HG03060 (cell line): ENCODE results near the gene VPS35.
A peak's percentile ranks its signal among the peaks of the same experiment; 100 is the strongest.
"Not testable (repeated sequence)": the region's sequence is repeated elsewhere in the genome, so short reads cannot be mapped to it uniquely, and the experiment has no call there.

Experiments
- ATAC-seq: cut with Tn5 transposase; IDR thresholded peaks from one replicate; pipeline ENCODE4 v1.9.1; 2021; ENCODE audit warnings: low read depth, moderate number of reproducible peaks; ENCODE audit not compliant: unreplicated experiment

The VPS35 gene

DNA sequence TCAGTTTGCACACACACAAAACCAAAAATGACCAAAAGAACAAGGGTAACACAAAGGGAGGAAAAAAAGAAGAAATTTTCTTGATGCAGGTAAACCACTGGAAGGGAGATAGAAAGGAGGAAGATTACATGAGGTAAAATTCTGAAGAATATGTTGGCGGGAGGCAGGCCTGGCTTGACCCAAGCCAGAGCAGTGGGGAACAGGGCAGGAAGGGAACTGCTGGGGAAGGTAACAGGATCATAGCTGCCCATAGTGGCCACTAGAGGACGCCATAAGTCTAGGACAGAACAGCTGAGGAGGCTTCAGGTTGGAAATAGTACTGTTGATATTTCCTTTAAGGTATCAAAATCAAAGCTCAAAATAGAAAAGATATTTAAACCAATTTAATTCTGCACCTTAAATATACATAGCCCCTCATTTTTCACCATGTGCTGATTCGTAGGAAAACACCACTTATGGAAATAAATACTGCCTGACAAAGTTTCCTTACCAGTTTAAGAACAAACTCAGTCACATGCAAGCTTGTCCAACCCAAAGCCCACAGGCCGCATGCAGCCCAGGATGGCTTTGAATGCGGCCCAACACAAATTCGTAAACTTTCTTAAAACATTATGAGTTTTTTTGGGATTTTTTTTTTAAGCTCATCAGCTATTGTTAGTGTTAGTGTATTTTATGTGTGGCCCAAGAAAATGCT lies 15.5 kb downstream of the VPS35 start:
- ATAC-seq, result no peak

DNA sequence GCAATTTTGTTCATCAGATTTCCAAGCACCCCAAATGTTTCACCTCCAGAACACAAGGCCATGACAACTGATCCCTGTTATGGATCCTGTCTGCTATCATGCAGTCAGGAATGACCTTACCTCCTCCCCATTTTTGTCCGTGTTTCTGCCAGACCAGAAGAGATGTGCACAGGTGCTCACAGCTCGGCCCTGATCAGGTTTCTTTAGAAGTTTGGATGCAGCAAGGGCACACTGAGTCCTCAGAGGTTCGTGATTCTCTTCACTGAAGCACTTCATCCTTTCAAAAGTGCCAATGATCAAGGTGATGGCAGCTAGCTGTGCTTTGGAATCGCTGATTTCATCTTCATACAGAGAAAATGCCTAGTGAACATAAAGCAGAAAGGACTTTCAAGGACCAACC lies 26.9 kb downstream of the VPS35 start:
- ATAC-seq, result no peak

DNA sequence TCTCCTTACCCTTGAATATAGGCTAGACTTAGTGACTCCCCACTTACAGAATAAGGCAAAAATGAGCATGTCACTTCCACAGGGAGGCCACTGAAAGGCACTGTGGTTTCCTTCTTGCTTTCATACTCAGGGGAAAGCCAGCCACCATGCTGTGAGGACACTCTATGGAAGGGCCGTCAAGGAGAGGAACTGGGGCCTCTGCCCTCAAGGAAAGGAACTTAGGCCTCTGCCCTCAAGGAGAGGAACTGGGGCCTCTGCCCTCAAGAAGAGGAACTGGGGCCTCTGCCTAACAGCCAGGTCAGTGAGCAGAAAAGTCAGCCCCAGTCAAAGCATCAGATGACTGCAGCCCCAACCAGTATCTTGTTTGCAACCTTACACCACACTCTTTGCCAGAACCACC lies 30.1 kb downstream of the VPS35 start:
- ATAC-seq, result peak; percentile 63

DNA sequence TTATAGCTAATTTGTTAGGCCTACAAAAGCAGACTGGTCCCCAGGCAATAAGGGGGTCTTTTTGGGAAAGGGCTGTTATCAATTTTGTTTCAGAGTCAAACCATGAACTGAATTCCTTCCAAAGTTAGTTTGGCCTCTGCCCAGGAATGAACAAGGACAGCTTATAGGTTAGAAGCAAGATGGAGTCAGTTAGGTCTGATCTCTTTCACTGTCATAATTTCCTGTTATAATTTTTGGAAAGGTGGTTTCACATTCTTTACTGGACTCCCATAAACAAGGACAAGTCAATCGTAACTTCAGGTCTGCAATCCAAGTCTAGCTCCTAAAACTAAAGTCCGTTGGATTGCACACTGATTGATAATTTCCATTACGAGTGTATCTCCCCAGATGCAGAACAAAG lies 37.7 kb downstream of the VPS35 start:
- no peak for ATAC-seq

DNA sequence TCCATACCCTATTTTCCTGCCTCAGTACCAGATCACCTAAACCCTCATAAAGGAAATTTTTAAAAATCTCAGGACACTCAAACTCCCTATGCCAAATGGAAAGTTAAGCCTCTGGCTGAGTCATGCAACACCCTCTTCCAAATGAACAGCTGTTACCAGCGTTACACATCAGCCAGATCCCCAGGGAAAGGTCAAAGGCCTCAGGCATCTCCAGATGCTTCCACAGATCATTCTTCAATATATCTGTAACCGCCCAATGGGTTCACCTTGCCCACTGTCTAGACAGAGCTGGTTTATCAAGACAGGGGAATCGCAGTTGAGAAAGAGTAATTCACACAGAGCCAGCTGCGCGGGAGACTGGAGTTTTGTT lies 38.7 kb downstream of the VPS35 start:
- ATAC-seq, result no peak

DNA sequence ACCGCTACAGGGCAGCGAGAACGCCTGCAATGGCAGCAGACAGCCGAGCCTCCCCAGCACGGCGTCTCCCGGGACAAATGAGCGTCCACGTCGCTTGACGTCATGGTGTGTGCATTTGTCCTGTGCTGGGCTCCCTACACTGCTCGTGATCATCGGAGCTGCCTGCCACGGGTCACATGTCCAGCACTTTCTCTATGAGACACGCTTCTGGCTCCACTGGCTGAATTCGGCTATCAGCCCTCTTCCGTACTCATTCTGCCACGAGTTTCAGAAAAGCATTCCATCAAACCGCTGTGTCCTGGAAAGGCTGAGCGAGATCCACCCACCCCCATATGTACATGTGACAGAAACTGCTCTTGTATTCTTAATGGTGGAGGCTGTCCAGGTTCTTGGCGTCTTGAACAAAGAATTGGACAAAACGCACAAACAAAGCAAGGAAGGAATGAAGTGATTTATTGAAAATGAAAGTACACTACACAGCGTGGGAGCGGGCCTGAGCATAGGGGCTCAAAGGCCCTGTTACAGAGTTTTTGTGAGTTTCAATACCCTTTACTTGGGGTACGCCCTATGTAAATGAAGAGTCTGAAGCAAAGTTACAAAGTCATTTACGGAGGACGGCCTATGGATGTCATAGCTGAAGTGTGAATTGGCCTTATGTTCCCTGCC lies 39.3 kb downstream of the VPS35 start:
- ATAC-seq, result no peak

DNA sequence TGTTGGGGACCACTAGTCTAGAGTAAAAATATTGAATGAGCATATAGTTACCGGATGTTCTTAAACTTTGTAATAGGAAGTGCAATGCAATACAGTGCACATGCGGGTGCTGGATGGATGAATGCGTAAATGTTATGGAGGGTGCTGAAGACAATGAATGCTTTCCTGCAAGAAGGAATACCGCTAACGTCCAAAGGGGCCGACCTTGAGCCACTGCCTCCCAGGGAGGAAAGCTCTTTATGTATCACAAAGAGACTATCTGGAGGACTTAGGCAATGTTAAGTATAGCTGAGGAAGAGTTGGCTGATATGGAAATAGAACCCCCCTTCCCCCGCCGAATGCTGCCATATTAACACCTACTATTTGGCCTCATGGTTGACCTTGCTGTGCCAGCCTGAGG lies 40.3 kb downstream of the VPS35 start:
- no peak for ATAC-seq

DNA sequence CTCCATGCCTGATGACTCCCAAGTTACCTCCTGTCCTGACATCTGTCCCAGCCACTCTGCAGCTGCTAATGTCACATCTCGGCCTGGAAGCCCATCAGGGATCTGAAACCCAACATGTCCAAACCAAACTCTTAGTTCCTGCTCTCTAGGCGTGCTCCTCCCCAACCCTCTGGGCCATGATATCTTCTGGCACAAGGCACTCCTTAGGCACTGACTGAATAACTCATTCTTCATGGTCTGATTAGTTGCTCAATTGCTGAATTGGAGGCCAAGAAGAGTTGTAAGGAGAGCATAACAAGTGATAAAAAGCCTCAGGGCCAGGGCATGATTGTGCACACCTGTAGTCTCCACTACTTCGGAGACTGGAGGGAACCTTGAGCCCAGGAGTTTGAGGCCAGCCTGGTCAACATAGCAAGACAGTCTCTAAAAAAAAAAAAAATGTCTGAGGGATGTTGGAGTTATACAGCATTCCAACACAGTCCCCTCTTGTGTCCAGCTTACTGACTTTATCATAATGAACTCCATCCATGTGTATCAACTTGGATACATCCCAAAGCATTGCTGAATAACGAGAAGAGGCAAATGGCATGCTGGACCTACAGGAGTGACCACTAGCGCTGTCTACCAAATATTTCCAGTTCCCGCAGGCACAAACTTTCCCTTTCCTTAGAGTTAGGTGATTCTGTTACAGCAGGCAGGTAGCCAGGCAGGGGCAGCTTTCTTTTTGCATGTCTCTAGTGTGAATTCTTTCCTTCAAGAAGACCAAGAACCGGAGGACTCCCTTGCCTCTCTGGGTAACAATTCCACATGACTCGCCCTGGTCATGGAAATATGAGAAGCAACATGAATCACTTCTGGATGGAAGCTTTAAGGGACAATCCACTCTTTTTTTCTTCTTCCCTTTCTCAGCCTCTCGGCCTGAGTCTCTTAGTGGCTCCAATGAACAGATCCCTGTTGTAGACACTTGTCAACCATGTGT lies 49.7 kb downstream of the VPS35 start:
- ATAC-seq, result no peak

DNA sequence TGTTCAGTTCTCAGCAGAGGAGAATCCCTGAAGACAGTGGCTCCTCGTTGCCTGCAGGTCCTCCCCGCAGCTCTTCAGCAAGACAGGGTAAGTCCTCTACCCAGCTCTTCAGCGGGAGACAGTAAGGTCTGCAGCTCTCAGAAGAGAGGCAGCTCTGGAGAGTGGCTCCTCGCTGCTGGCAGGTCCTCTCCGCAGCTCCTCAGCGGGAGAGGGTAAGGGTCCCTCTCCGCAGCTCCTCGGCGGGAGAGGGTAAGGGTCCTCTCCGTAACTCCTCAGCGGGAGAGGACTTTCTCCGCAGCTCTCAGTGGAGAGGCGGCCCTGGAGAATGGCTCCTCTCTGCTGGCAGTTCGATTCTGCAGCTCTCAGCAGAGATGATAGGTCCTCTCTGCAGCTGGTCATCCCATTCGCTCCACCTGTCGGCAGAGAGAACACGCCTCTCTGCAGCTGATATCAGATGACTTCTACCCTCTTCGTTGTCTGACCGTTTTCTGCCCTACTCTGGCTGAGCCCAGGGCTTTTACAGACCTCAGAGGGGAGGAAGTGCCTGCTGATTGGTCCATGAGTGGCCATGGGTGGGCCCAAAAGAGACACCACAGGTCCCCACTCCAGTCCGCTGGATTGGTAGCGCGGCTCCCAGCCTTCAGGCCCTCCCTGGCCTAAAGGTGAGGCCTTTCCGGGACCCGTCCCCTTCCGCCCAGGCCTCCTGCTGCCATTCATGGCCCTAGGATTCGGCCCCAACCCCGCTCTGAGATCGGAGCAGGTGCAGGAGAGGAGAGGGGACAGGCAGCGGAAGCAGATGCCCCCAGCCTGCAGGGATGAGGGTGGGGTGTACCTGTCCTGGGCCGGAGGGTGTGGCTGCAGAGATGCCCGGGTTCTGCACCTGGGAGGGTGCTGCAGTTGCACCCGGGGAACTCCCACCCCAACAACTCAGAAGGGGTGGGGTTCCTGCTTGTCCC lies 55.9 kb downstream of the VPS35 start:
- ATAC-seq, result no peak

DNA sequence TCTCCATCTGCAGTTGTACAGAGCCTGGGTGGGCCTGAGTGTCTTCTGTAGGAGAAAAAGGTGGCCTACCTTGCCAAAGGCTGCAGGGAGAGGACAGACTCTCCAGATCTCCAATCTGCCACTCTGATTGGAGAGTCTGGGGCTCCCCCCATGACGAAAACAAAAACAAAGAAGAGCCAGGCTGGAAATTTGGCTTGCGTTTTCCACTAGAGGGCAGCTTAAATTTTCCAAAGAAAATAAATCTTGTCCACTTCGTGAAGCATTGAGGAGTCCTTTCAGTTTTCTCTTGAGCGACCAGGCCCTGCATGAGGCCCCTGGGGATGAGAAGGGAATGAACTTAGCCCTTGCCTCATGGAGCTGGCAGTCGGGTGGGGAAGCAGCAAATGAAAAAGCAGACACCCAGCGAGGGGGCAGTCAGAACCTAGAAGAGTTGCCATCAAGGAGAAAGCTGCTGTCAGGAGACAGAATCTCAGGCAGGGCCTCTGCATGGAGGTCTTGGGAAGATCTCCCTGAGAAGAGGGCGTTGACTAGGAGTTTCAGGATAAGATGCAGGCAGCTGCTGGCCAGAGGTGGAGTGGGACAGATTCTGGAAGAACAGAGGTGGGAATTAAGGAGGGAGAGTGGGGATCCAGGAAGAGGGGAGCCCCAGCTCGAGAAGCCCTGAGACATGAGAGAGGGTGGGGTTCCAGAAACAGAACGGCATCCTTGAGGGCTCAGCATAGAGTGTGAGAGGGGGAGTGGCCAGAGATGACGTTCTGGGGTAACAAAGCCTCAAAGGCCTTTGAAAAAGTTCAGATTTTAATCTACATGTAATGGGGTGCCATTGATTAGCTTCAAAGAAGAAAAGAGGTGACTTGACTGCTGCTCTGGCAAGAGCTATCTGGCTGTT lies 59.4 kb downstream of the VPS35 start:
- no peak for ATAC-seq

DNA sequence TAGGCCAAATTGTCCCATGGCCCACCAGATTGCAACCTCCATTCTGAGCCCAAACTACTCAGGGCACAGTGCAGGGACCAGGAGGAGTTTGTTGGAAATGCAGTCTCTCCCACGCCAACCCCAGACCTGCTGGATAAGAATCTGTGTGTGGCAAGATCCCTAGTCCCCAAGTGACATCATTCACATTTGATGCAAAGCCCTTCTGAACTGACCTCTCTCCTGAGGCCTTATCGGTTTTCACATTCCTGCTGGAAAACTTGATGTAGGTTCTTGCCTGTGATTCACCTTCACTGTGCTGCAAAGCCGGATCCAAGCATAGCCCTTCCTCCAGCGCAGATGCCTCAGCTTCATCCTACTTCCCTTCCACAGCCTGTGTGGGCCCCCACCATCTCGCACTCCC lies 61.2 kb downstream of the VPS35 start:
- no peak for ATAC-seq

DNA sequence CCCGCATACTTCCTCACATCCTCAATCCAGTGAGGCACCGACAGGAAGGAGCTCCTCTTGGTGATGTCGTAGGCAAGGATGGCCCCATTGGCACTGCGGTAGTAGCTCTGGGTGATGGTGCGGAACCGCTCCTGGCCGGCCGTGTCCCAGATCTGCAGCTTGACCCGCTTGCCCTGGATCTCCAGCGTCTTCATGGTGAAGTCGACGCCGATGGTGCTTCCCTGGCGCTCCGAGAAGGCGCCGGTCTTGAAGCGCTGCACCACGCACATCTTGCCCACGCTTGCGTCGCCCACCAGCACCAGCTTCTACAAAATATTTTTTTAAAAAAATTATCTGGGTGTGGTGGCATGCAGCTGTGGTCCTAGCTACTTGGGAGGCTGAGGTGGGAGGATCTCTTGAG lies 62.3 kb downstream of the VPS35 start:
- not testable (repeated sequence) for ATAC-seq

DNA sequence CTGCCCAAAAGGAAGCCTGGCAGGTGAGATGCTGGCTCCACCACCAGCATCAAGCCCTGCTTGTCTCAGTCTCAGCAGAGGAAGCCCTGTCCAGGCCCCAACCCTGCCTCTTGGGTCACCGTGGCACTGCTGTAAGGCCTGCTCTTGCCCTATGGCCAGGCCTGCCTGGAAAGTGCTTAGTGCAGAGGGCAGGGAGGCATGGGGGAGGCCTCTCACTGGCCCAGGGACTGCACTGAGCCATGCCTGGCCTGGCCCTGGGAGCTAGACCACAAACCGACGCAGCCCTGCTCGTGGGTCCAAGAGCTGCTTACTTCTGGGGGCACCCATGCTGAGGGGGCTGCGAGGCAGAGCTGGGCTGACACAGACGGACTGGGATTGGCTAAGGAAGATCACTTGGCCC lies 64.1 kb downstream of the VPS35 start:
- ATAC-seq, result not testable (repeated sequence)

DNA sequence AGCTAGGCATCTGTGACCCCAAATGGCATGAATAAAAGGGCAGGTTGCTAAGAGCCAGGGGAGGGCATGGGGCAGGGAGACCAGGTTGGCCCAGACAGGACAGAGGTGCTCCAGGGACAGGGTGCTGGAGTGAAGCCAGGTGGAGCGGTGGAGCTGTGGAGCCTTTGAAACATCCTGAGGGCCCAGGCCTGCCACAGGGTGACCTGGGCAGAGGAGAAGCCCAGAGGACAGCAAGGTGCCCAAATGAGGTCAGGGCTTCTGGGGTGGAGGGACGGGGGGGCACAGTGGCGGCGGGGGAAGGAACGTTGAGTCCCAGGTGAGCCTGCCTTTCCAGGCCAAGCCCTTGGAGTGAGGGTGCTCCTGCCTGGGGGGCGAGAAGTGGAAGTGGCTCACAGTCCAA lies 65.3 kb downstream of the VPS35 start:
- not testable (repeated sequence) for ATAC-seq

DNA sequence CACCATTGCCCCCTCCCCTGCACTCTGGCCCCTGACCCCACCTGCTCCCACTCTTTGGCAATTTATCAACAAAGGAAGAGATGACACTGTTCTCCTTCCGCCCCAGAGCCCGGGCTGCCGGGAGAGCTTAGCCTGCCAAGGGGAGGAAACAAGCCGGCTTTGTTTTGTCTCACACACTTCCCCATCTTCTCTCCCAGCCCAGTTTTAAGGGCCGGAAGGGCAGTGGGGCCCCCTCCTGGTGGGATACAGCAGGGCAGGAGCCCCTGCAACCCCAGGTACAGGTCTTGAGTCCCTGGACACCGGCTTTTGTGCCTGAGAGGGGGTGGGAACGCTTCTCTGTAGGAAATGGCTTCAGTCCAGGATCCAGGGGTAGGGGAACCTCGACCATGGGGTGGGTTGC lies 65.7 kb downstream of the VPS35 start:
- ATAC-seq, result not testable (repeated sequence)

DNA sequence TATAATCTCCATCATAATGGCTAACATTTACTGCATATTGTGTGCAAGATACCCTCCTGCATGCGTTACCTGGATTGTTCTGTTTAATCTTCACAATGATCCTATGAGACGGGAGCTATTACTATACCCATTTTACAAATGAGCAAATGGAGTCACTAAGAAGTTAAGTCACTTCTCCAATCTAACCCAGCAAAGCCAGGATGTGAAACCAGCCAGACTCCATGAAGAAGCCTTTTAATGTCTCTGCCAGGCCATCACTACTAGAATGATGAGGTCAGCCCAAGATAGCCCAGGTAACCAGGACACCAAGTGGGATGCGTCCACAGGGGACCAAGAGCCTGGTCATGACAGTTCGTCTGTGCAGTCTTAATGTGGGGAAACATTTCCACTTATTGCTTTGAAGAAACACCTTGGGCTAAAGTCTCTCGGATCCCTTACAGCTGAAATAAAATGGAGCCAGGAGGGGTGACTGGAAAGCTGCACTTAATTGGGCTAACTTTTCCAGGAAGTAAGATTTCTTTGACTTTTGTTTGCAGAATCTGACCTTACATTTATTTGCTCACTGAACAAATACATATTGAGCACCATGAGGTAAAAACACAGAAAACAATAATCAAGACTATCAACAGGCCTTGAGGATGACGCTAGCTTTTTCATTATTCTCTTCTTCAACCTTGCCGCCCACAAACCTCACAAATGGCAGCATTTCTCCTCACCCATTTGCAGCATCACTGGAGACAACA lies 66.9 kb downstream of the VPS35 start:
- no peak for ATAC-seq

DNA sequence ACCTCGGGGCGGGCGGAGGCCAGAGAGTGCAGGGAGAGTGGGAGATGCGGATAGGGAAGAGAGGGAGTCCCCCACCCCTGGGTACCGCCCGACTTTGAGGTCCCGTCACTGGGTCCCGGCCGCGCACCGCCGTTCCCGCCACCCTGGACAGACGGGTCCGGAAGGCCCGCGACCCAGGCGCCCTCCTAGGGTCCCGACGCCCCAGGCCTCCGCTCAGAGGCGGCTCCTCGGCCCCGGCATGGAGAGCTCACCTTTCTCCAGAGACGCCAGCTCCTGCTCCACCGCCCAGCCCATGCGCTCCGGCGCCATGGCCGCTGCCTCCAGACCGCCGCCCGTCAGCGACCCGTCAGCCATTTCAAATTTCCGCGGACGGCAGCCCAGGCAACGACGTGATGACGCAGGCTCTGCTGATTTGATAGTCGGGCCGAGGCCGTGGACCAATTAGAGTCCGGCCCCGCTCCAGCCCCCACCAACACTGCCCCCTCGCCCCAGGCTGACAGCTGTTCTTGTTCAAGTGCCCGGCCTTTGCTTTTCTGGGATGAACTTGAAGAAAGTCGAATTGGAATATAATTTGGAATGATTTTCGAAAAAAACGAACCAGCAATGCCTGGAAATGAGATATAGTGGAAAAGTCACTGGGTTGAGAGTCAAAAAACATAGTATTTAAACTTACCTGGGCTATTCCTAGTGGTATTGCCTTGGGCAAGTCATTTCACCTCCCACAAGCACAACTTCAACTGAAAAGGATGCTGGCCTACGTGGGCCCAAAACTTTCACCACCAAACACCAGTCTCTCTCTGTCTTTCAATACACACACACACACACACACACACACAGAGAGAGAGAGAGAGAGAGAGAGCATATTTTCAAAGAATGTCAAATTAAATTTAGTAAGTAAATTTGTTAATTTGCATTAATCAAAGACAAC lies 67.7 kb downstream of the VPS35 start, which contains the start of gene SHCBP1:
TSS of gene SHCBP1 (minus strand) at position 374 of the 928 bp plus-strand sequence. CDS start at position 354, 20 bp downstream.
- peak; percentile 62 for ATAC-seq
